ENCODE results near the gene FGD3.

The FGD3 gene

DNA sequence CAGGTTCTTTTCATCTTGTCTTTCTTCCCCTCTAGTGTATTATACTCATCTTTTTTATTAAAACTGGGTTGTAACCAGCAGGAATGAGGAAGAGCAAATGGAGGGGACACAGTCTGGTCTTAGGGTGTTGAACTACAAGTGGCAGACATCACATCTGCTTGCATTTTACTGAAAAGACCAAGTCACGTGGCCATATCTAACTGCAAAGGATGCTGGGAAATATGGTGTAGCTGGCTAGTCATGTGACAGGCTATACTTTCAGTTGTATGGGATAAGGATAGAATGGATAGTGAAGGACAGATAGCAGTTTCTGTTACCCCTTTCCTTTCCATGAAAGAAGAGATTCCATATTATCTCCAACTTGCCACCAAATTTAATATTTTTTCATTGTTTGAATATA, 13.0 kb upstream of the FGD3 start:
- H3K4me3 ChIP-seq (ENCODE audit: low read depth, low read length): no peak overlapping the region
- DNase-seq (ENCODE audit: low read depth): no peak
- TF ChIP-seq, protein P1, sequence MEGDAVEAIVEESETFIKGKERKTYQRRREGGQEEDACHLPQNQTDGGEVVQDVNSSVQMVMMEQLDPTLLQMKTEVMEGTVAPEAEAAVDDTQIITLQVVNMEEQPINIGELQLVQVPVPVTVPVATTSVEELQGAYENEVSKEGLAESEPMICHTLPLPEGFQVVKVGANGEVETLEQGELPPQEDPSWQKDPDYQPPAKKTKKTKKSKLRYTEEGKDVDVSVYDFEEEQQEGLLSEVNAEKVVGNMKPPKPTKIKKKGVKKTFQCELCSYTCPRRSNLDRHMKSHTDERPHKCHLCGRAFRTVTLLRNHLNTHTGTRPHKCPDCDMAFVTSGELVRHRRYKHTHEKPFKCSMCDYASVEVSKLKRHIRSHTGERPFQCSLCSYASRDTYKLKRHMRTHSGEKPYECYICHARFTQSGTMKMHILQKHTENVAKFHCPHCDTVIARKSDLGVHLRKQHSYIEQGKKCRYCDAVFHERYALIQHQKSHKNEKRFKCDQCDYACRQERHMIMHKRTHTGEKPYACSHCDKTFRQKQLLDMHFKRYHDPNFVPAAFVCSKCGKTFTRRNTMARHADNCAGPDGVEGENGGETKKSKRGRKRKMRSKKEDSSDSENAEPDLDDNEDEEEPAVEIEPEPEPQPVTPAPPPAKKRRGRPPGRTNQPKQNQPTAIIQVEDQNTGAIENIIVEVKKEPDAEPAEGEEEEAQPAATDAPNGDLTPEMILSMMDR (conservative IDR thresholded peaks at IDR 0.05; ENCODE audit: low read depth, low read length): no peak

DNA sequence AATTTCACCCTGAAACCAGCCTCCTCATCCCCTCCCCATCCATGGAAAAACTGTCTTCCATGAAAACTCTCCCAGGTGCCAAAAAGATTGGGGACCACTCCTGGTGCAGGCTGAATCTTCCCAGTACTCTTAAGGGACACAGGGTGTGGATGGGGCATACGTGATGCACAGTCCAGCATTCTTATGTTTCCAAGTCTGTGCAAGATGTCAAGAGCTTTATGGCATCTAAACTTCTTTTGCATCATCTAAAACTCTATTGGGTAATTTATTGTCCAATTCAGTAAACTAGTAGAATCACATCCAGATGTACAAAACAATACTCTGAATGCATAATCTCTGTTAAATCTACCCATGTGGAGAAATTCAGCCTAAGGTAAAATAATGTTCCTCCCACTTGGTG, 9.3 kb upstream of the FGD3 start:
- H3K4me3 ChIP-seq (ENCODE audit: low read depth, low read length): no peak overlapping the region
- DNase-seq (ENCODE audit: low read depth): no peak
- TF ChIP-seq, protein P1 (conservative IDR thresholded peaks at IDR 0.05; ENCODE audit: low read depth, low read length): no peak

DNA sequence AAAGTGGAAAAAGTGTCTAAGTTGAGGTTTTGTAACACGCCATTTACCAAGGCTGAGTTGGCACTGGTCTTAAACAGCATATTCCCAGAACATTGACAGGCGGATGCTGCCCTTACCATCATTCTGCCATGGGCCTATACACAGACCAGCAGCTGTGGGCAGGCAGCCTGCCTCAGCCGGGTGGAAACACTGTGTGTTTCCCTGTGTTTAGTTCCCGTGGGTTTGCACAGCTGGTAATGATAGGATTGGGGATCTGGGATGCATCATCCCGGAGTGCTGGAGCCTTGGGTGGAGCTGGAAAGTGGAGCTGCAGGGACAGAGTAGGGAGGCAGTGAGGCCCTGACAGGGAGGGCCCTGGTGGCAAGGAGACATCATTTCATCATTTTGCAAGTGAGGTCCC, 5.5 kb upstream of the FGD3 start:
- DNase-seq (ENCODE audit: low read depth): no peak
- TF ChIP-seq, protein P1 (conservative IDR thresholded peaks at IDR 0.05; ENCODE audit: low read depth, low read length): no peak
- no peak overlapping the region for H3K4me3 ChIP-seq (ENCODE audit: low read depth, low read length)

DNA sequence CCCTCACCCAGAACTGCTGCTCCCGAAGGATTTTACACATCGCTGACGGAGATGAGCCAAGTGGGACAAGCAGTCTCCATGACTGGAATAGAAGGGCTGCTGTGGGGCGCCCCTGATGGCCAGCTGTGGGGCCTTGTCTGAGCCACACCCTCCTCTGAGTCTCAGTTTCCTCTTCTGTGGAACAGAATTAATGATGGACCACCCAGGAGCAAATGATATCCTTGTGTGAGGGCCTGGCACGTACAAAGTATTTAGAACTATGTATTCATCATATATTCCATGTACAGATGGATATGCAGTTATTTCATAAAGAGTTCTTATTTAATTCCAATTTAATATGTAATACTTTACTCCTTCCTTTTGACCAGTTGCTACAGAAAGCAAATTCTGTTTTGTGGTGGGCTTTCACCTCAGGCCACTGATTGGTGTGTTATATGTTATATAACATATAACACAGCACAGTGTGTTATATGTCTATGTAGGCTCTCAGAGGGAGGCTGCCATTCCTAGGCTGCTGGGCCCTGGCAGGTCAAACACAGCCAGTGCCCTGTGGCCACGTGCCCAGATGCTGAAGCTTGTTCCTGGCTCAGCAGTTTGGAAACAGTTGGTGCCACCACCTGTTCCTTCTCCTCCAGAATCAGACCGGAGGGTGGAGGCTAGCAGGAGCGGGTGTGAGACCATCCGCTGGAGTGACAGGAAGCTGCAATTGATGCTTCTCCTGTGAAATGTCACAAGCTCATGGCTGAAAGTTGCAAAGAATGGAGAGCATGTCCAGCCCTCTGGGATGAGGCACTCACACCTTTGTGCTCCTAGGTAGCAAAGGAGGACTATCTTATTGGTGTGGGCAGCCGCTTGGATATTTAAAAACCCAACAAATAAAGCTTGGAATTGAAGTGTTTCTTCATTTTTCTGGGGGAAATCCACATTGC, 4.4 kb upstream of the FGD3 start:
- no peak for DNase-seq (ENCODE audit: low read depth)
- H3K4me3 ChIP-seq (ENCODE audit: low read depth, low read length): no peak overlapping the region
- TF ChIP-seq, protein P1 (conservative IDR thresholded peaks at IDR 0.05; ENCODE audit: low read depth, low read length): no peak

DNA sequence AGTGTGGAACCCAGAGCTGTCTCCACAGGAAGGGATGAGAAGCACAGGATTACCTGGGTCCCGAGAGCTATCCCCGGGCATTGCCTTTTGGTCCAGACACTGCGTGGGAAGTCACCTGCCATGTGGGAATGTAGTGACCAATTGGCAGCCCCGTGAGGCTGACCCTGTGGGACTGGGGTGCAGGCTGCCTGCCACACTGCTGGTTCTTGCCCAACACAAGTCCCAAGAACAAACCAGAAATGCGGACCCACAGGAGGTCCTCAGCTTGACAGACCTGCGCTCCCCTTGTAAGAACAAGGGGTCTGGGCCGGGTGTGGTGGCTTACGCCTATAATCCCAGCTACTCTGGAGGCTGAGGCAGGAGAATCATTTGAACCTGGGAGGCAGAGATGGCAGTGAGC, 2.4 kb upstream of the FGD3 start:
- TF ChIP-seq, protein P1 (conservative IDR thresholded peaks at IDR 0.05; ENCODE audit: low read depth, low read length): no peak
- no peak overlapping the region for H3K4me3 ChIP-seq (ENCODE audit: low read depth, low read length)
- DNase-seq (ENCODE audit: low read depth): no peak

DNA sequence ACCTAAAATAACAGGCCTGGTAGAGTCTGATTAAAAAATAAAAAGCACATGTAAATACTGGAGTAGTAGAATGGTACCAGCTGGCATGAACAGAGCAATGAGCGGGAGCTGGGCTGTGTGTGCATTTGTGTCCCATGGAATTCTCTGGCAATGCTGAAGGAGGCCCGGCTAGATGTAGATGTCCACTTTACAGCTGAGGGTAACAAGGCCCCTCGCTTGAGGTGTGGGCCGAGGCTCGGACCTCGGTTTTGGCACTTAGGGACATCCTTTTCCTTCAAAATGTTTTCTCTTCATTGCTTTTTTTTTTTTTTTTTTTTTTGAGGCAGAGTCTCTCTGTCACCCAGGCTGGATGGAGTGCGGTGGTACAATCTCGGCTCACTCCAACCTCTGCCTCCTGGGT, 1.5 kb upstream of the FGD3 start:
- no peak overlapping the region for H3K4me3 ChIP-seq (ENCODE audit: low read depth, low read length)
- DNase-seq (ENCODE audit: low read depth): no peak
- TF ChIP-seq, protein P1 (conservative IDR thresholded peaks at IDR 0.05; ENCODE audit: low read depth, low read length): no peak

DNA sequence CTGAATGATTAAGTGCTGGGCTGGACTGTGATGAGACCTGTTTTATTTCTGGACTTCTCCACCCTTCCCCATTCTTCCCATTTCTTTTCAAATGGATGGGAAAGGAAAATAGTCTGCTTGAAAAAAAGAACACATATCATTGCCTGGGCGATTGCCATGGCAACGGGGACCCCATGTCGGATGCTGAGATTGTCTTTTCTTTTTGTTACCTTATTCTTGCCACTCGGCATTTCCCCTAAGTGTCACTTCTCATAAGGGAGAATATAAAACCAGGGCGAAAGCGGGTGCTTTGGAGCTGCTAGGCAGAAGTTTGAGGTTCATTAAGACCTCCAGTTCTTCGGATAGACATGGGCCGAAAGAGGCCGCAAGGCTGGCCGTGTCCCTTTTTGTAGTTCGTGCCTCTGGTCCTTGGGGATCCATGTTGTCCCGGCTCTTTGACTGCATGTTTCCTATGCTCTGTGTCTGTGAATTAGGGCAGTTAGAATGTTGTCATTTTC, 763 bp downstream of the FGD3 start:
- no peak for DNase-seq (ENCODE audit: low read depth)
- H3K4me3 ChIP-seq (ENCODE audit: low read depth, low read length): no peak overlapping the region
- TF ChIP-seq, protein P1 (conservative IDR thresholded peaks at IDR 0.05; ENCODE audit: low read depth, low read length): no peak

Data from choroid plexus epithelial cell (primary cell).